ENCODE data around the gene CSF3R. TPM values are rescaled to one million over a fixed set of nuclear protein-coding genes. Genes with fewer than 3 reads are reported as not detected.

The CSF3R gene
- total and polyA plus RNA-seq, 2 experiments from 2014 or later = 19.7 to 22.3 TPM

DNA sequence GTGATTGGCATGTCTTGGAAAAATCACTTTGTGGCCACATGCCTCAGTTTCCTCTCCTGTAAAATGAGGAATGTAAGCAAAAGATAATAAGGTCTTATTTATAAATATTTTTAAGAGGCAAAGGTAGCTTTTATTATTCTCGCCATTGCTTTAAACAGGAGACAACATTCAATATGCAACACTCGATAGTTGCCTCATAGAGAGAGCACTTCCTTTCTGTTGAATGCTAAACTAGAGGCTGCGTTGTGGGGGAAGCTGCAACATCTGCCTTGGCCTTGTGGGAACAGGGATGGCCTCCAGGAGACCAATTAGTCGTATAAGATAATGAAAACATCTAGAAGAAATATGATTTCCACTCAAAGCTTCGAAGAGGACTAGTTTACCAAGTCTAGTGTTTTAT, 36.0 kb downstream of the CSF3R start:
- H3K4me3 ChIP-seq = no peak overlapping the region
- H2AFZ ChIP-seq = no peak overlapping the region
- no peaks in the 10 kb centered on the region for H3K9me3 ChIP-seq (ENCODE audit: low read depth)
- no peaks in the 10 kb centered on the region for H3K27me3 ChIP-seq
- H3K4me1 ChIP-seq (ENCODE audit: insufficient read depth) = no peaks in the 10 kb centered on the region
- 65% methylated on average over 5 of the region's 5 CpGs for WGBS (ENCODE audit: low lambda C conversion rate, missing lambda C conversion rate)
- no peak for DNase-seq (ENCODE audit: low spot score)
- no peak for TF ChIP-seq EZH2 (IDR thresholded peaks at IDR 0.05; ENCODE audit: borderline replicate concordance)
- TF ChIP-seq, protein P1, sequence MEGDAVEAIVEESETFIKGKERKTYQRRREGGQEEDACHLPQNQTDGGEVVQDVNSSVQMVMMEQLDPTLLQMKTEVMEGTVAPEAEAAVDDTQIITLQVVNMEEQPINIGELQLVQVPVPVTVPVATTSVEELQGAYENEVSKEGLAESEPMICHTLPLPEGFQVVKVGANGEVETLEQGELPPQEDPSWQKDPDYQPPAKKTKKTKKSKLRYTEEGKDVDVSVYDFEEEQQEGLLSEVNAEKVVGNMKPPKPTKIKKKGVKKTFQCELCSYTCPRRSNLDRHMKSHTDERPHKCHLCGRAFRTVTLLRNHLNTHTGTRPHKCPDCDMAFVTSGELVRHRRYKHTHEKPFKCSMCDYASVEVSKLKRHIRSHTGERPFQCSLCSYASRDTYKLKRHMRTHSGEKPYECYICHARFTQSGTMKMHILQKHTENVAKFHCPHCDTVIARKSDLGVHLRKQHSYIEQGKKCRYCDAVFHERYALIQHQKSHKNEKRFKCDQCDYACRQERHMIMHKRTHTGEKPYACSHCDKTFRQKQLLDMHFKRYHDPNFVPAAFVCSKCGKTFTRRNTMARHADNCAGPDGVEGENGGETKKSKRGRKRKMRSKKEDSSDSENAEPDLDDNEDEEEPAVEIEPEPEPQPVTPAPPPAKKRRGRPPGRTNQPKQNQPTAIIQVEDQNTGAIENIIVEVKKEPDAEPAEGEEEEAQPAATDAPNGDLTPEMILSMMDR (IDR thresholded peaks at IDR 0.05; ENCODE audit: poor library complexity) = no peak
- TF ChIP-seq EZH2phosphoT487 (IDR thresholded peaks at IDR 0.05; ENCODE audit: low read depth, severe bottlenecking, unreplicated experiment) = no peak
- no peaks in the 10 kb centered on the region for H3K79me2 ChIP-seq
- no peaks in the 10 kb centered on the region for H4K20me1 ChIP-seq (ENCODE audit: insufficient read depth, poor library complexity, severe bottlenecking)
- no peaks in the 10 kb centered on the region for H3K36me3 ChIP-seq (replicated peaks; ENCODE audit: insufficient read depth, low read depth)
- no peaks in the 10 kb centered on the region for H3K9me2 ChIP-seq (replicated peaks; ENCODE audit: insufficient read depth)
- H3K4me2 ChIP-seq = no peak overlapping the region
- H3K27ac ChIP-seq = no peak overlapping the region

DNA sequence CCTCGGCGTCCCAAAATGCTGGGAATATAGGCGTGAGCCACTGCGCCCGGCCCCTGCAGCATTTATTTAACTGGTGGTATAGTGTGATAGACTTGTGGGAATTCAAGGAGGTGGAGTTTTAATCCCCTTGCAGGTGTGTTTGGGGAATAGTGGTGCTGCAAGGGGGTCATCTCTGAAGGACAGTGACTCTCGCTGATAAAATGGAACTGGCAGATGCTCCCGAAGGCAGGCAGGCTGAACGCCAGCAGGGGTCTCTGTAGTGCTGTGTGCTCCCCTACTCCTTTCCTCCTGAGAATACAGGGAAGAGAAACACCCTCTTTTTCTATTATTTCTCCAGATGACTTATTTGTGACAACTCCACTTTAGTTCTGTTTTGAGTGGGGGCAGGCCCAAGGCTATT, 36.4 kb downstream of the CSF3R start:
- Histone ChIP-seq H3K9me3 (ENCODE audit: low read depth) (no peaks in the 10 kb centered on the region), H3K9me2 (replicated peaks; ENCODE audit: insufficient read depth) (no peaks in the 10 kb centered on the region), H3K27me3 (no peaks in the 10 kb centered on the region), H3K36me3 (replicated peaks; ENCODE audit: insufficient read depth, low read depth) (no peaks in the 10 kb centered on the region), H3K4me3 (no peak overlapping the region), H3K79me2 (no peaks in the 10 kb centered on the region), H3K4me2 (no peak overlapping the region), H4K20me1 (ENCODE audit: insufficient read depth, poor library complexity, severe bottlenecking) (no peaks in the 10 kb centered on the region), H2AFZ (no peak overlapping the region), H3K27ac (no peak overlapping the region), H3K4me1 (ENCODE audit: insufficient read depth) (no peaks in the 10 kb centered on the region)
- WGBS (ENCODE audit: low lambda C conversion rate, missing lambda C conversion rate) = 66% methylated on average over 8 of the region's 8 CpGs
- no peak for TF ChIP-seq EZH2phosphoT487 (IDR thresholded peaks at IDR 0.05; ENCODE audit: low read depth, severe bottlenecking, unreplicated experiment)
- no peak for TF ChIP-seq EZH2 (IDR thresholded peaks at IDR 0.05; ENCODE audit: borderline replicate concordance)
- TF ChIP-seq, protein P1 (IDR thresholded peaks at IDR 0.05; ENCODE audit: poor library complexity) = peak; percentile 44
- no peak for DNase-seq (ENCODE audit: low spot score)

DNA sequence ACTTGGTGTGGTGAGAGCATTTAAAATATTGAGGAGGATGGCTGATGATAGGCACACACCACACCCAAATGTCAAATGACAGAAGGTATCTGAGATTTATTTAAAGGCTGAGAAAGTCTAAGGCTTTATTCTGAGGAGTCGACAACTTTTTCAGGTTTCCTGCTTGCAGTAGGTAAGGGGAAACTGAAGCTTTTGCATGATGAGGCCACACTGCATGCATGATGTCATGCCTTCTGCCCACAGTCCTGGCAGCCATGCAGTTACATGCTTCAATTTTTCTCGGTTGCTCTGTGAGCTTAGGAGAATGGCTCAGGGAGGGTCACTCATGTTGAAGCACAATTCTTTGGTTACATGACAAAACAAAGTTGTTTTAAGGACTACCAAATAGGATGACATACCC, 39.4 kb downstream of the CSF3R start:
- Histone ChIP-seq H3K27ac (no peak overlapping the region), H3K79me2 (no peaks in the 10 kb centered on the region), H3K9me2 (replicated peaks; ENCODE audit: insufficient read depth) (no peaks in the 10 kb centered on the region), H3K4me3 (no peak overlapping the region), H4K20me1 (ENCODE audit: insufficient read depth, poor library complexity, severe bottlenecking) (no peaks in the 10 kb centered on the region), H3K27me3 (no peaks in the 10 kb centered on the region), H3K9me3 (ENCODE audit: low read depth) (no peaks in the 10 kb centered on the region), H3K4me1 (ENCODE audit: insufficient read depth) (no peaks in the 10 kb centered on the region), H3K4me2 (no peak overlapping the region), H3K36me3 (replicated peaks; ENCODE audit: insufficient read depth, low read depth) (no peaks in the 10 kb centered on the region), H2AFZ (no peak overlapping the region)
- WGBS (ENCODE audit: low lambda C conversion rate, missing lambda C conversion rate) = 85% methylated on average over 2 of the region's 2 CpGs
- TF ChIP-seq EZH2phosphoT487 (IDR thresholded peaks at IDR 0.05; ENCODE audit: low read depth, severe bottlenecking, unreplicated experiment) (no peak), EZH2 (IDR thresholded peaks at IDR 0.05; ENCODE audit: borderline replicate concordance) (no peak)
- TF ChIP-seq, protein P1 (IDR thresholded peaks at IDR 0.05; ENCODE audit: poor library complexity) = no peak
- DNase-seq (ENCODE audit: low spot score) = no peak

DNA sequence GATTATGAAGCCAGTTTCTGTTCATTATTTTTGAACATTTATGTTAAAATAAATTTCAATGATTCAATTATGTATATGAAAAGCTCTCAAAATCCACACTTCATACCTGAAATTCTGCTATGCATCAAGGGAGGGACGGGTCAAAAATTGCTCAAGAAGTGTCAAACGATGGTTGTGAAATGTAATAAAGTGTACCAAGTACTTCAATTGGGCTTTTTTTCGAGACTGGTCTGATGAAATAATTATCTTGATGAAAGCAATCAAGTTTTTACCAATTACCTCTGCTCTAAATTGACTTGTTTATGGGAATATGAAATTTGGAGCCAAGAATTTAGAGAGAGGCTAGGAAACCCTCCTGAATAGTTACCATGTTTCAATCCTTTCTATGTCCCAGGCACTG, 40.4 kb downstream of the CSF3R start:
- H3K36me3 ChIP-seq (replicated peaks; ENCODE audit: insufficient read depth, low read depth) = no peaks in the 10 kb centered on the region
- H4K20me1 ChIP-seq (ENCODE audit: insufficient read depth, poor library complexity, severe bottlenecking) = no peaks in the 10 kb centered on the region
- 93% methylated on average over 3 of the region's 3 CpGs for WGBS (ENCODE audit: low lambda C conversion rate, missing lambda C conversion rate)

More for the DNA sequence above, 40.4 kb downstream of the CSF3R start:
- no peak overlapping the region for H2AFZ ChIP-seq
- no peaks in the 10 kb centered on the region for H3K27me3 ChIP-seq
- no peaks in the 10 kb centered on the region for H3K9me3 ChIP-seq (ENCODE audit: low read depth)
- no peaks in the 10 kb centered on the region for H3K4me1 ChIP-seq (ENCODE audit: insufficient read depth)
- H3K9me2 ChIP-seq (replicated peaks; ENCODE audit: insufficient read depth) = no peaks in the 10 kb centered on the region
- no peak for DNase-seq (ENCODE audit: low spot score)
- TF ChIP-seq EZH2 (IDR thresholded peaks at IDR 0.05; ENCODE audit: borderline replicate concordance) (no peak), EZH2phosphoT487 (IDR thresholded peaks at IDR 0.05; ENCODE audit: low read depth, severe bottlenecking, unreplicated experiment) (no peak)
- TF ChIP-seq, protein P1 (IDR thresholded peaks at IDR 0.05; ENCODE audit: poor library complexity) = no peak
- no peak overlapping the region for H3K4me3 ChIP-seq
- H3K79me2 ChIP-seq = no peaks in the 10 kb centered on the region
- H3K27ac ChIP-seq = no peak overlapping the region
- H3K4me2 ChIP-seq = no peak overlapping the region

All from hepatocyte (in vitro differentiated cells).